ENCODE data around the gene ADAD2. TPM values are rescaled to one million over a fixed set of nuclear protein-coding genes. Genes with fewer than 3 reads are reported as not detected.

ADAD2 gene
- total RNA-seq, result not detected in 2 replicates

GRCh38 chr16:84190731-84191388 lies at the start of gene ADAD2:
TSS of gene ADAD2 (plus strand) at chr16:84191157. CDS start at chr16:84191231, 74 bp downstream.
- DNase-seq (ENCODE audit: low read depth in 2 of 2), result peak in 1 of 2 donors; percentile 23

- DNase-seq (ENCODE audit: low read depth in 2 of 2), result no peak
Measured at GRCh38 chr16:84143081-84143480, 47.9 kb upstream of the ADAD2 start.

- DNase-seq (ENCODE audit: low read depth in 2 of 2), result peak; percentile 10 to 60
Measured at GRCh38 chr16:84143784-84144199, 47.2 kb upstream of the ADAD2 start.

- peak; percentile 31 to 51 for DNase-seq (ENCODE audit: low read depth in 2 of 2)
Measured at GRCh38 chr16:84144209-84144858, 46.6 kb upstream of the ADAD2 start.

GRCh38 chr16:84144859-84145639 lies 45.9 kb upstream of the ADAD2 start, which contains the start of the genes DNAAF1 and HSDL1:
TSS of gene DNAAF1 (plus strand) at chr16:84145308. CDS start at chr16:84145441, 133 bp downstream.
TSS of gene HSDL1 (minus strand) at chr16:84145177. CDS start at chr16:84131321, 13,856 bp downstream.
- DNase-seq (ENCODE audit: low read depth in 2 of 2), result peak; percentile 87 to 92

GRCh38 chr16:84150926-84151325 lies 40.0 kb upstream of the ADAD2 start:
- no peak for DNase-seq (ENCODE audit: low read depth in 2 of 2)

- DNase-seq (ENCODE audit: low read depth in 2 of 2), result no peak
Measured at GRCh38 chr16:84153660-84154214, 37.2 kb upstream of the ADAD2 start.

- DNase-seq (ENCODE audit: low read depth in 2 of 2), result no peak
Measured at GRCh38 chr16:84155226-84155625, 35.7 kb upstream of the ADAD2 start.

GRCh38 chr16:84155771-84156170 lies 35.2 kb upstream of the ADAD2 start:
- no peak for DNase-seq (ENCODE audit: low read depth in 2 of 2)

- DNase-seq (ENCODE audit: low read depth in 2 of 2), result no peak
Measured at GRCh38 chr16:84156342-84156784, 34.6 kb upstream of the ADAD2 start.

GRCh38 chr16:84159007-84159406 lies 31.9 kb upstream of the ADAD2 start:
- no peak for DNase-seq (ENCODE audit: low read depth in 2 of 2)

- DNase-seq (ENCODE audit: low read depth in 2 of 2), result no peak
Measured at GRCh38 chr16:84159800-84160199, 31.2 kb upstream of the ADAD2 start.

GRCh38 chr16:84161037-84161436 lies 29.9 kb upstream of the ADAD2 start:
- DNase-seq (ENCODE audit: low read depth in 2 of 2), result no peak

- DNase-seq (ENCODE audit: low read depth in 2 of 2), result no peak
Measured at GRCh38 chr16:84161801-84162200, 29.2 kb upstream of the ADAD2 start.

- no peak for DNase-seq (ENCODE audit: low read depth in 2 of 2)
Measured at GRCh38 chr16:84165746-84166145, 25.2 kb upstream of the ADAD2 start.

GRCh38 chr16:84166796-84167695 lies 23.9 kb upstream of the ADAD2 start:
- DNase-seq (ENCODE audit: low read depth in 2 of 2), result no peak

- no peak for DNase-seq (ENCODE audit: low read depth in 2 of 2)
Measured at GRCh38 chr16:84169765-84170310, 21.1 kb upstream of the ADAD2 start.

- DNase-seq (ENCODE audit: low read depth in 2 of 2), result no peak
Measured at GRCh38 chr16:84174396-84174795, 16.6 kb upstream of the ADAD2 start.

- DNase-seq (ENCODE audit: low read depth in 2 of 2), result peak; percentile 53 to 70
Measured at GRCh38 chr16:84175350-84176081, 15.4 kb upstream of the ADAD2 start.

Data from lung microvascular endothelial cell (primary cell).